Naive thymus-derived CD4-positive, alpha-beta T cell (primary cell): ENCODE data around the gene NRCAM. TPM values are rescaled to one million over a fixed set of nuclear protein-coding genes. Genes with fewer than 3 reads are reported as not detected.
"Not testable (repeated sequence)": the region's sequence is repeated elsewhere in the genome, so short reads cannot be mapped to it uniquely, and the experiment has no call there.

Source experiments
- ATAC-seq: fragments of 150-1000 bp; cut with Tn5 transposase; 2 replicates; pipeline ENCODE4 v1.10.0; 2021; ENCODE audit warnings: mild to moderate bottlenecking, moderate library complexity
- CTCF ChIA-PET: fragments of 350-600 bp; sonication (Branson Sonifier 250); formaldehyde crosslinking; loops from one replicate; lab custom pipeline; 2021; ENCODE audit warnings: antibody characterized with exemption; lab: Charles Lee
- POLR2A ChIA-PET: fragments of 350-600 bp; sonication (Branson Sonifier 250); formaldehyde crosslinking; loops from one replicate; lab custom pipeline; 2021; ENCODE audit warnings: antibody characterized with exemption, inconsistent platforms; lab: Charles Lee
- DNase-seq, 9 donors: peaks; one replicate each; pipeline versions ENCODE4 v3.0.0 to v3.0.0-alpha.2; 2020 to 2022; ENCODE audit warnings: mixed read lengths in 1 of 9
- H3K27ac ChIP-seq: one replicate; pipeline ENCODE4 v1.7.0; 2013; ENCODE audit warnings: mild to moderate bottlenecking, low read depth, low read length, moderate library complexity
- H3K27me3 ChIP-seq, 2 donors: one replicate each; pipeline ENCODE4 v1.7.0; 2013; ENCODE audit warnings: low read length in 2 of 2, mild to moderate bottlenecking in 2 of 2, moderate library complexity in 2 of 2; ENCODE audit not compliant: control insufficient read depth in 2 of 2, insufficient read depth in 2 of 2
- H3K36me3 ChIP-seq, 3 experiments: 1 replicate in 2 of 3; 2 replicates in 1 of 3; pipeline ENCODE4 v1.7.0; 2013; ENCODE audit warnings: low read length in 3 of 3, mild to moderate bottlenecking in 3 of 3, moderate library complexity in 1 of 3; ENCODE audit not compliant: insufficient read depth in 3 of 3, control insufficient read depth in 2 of 3
- H3K4me1 ChIP-seq, 2 donors: one replicate each; pipeline ENCODE4 v1.7.0; 2013; ENCODE audit warnings: low read length in 2 of 2, mild to moderate bottlenecking in 2 of 2, moderate library complexity in 1 of 2; ENCODE audit not compliant: control insufficient read depth in 2 of 2, insufficient read depth in 2 of 2
- H3K4me3 ChIP-seq: 2 replicates; pipeline ENCODE4 v1.7.0; 2013; ENCODE audit warnings: mild to moderate bottlenecking, low read length
- H3K9me3 ChIP-seq, 3 experiments: 1 replicate in 2 of 3; 2 replicates in 1 of 3; pipeline ENCODE4 v1.7.0; 2013; ENCODE audit warnings: low read length in 3 of 3; ENCODE audit not compliant: control insufficient read depth in 2 of 3
- H3K27ac Mint-ChIP-seq, 9 donors: one replicate each; pipeline ENCODE4 v1.8.0; 2020 to 2022; ENCODE audit warnings: mixed read lengths in 9 of 9, mild to moderate bottlenecking in 8 of 9, moderate library complexity in 5 of 9, inconsistent platforms in 2 of 9
- H3K27me3 Mint-ChIP-seq, 5 donors: one replicate each; pipeline ENCODE4 v1.8.0; 2021 to 2022; ENCODE audit warnings: mixed read lengths in 5 of 5, mild to moderate bottlenecking in 1 of 5
- H3K36me3 Mint-ChIP-seq, 5 donors: one replicate each; pipeline ENCODE4 v1.8.0; 2020 to 2022; ENCODE audit warnings: mixed read lengths in 5 of 5, mild to moderate bottlenecking in 3 of 5, inconsistent platforms in 1 of 5
- H3K4me1 Mint-ChIP-seq, 7 donors: one replicate each; pipeline ENCODE4 v1.8.0; 2020 to 2022; ENCODE audit warnings: mixed read lengths in 7 of 7, mild to moderate bottlenecking in 3 of 7, inconsistent platforms in 1 of 7
- H3K4me3 Mint-ChIP-seq, 10 donors: one replicate each; pipeline ENCODE4 v1.8.0; 2020 to 2022; ENCODE audit warnings: mild to moderate bottlenecking in 10 of 10, mixed read lengths in 10 of 10, moderate library complexity in 6 of 10, inconsistent platforms in 2 of 10
- H3K9me3 Mint-ChIP-seq, 11 donors: one replicate each; pipeline ENCODE4 v1.8.0; 2020 to 2022; ENCODE audit warnings: mixed read lengths in 11 of 11, mild to moderate bottlenecking in 4 of 11, inconsistent platforms in 1 of 11, moderate library complexity in 1 of 11
- intact Hi-C, 2 donors: fragments of 100-400 bp; cut with micrococcal nuclease; formaldehyde crosslinking; loops; one replicate each; pipeline ENCODE4 v1.15.1; 2023
- polyA plus RNA-seq, 2 donors: library from polyadenylated mRNA; unstranded; fragments of 300-500 nt; fragmentation: Illumina TruSeq; gene quantifications; one replicate each; pipeline ENCODE4 v1.2.3, GENCODE V29; 2021
- total RNA-seq, 6 experiments: library from RNA in 5 of 6; stranded (reverse) in 5 of 6; gene quantifications; 1 replicate in 5 of 6; 2 replicates in 1 of 6; pipeline ENCODE4 v1.2.3 and lab custom pipeline; 2021 to 2026

Gene NRCAM
- total and polyA plus RNA-seq, 7 experiments from 2014 or later = 2.1 to 13.6 (median 6.4) TPM; not detected in 1

DNA sequence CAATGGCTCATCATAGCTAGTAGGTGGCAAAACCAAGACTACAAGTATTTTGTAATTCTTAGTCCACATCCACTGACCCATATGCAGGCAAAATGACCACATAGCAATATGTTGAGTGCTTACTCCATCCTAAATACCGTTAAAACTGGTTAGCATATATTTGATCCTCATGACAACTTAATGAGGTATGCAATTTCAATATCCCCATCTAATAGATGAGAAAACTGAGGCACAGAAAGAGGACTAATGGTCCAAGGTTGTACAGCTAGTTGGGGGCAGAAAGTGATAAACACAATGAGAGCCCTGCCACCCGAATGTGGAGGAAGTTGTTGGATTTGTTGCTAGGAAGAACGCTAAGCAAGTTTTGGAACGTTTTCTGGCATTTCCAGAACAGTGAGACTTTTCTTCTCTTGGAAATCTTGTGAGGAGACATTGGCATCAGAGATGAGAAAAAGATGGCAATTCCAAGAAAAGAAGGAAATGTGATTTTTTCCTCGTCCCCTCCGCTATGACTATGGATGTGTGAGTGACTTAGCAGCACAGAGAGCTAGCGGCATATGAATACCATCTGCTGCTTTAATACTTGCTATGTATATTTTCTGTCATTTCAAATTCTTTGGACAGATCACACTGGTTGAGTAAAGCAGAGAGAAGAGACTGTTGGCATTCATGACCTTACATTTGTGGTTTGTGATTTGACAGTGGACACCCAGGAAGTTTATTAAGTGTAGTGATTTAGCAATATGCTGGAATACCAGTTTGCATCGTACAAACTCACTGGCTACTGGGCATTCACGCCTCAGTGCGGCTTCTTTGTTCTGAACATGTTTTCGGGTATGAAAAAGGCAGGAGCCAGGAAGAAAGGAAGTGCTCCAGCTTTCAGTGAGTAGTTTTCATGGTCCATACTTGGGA is 51.5 kb downstream of the NRCAM start:
- no peak for ATAC-seq
- Mint-ChIP-seq H3K36me3 (no peaks in the 10 kb centered on the region), H3K27ac (no peak overlapping the region), H3K9me3 (no peaks in the 10 kb centered on the region), H3K4me1 (no peaks in the 10 kb centered on the region), H3K4me3 (no peak overlapping the region), H3K27me3 (peaks cover 0 to 9% (median under 1%) of the 10 kb centered on the region in 5 donors)
- no peaks in the 10 kb centered on the region for H3K27me3 ChIP-seq
- no peak for DNase-seq
- H3K9me3 ChIP-seq = no peaks in the 10 kb centered on the region
- no peak overlapping the region for H3K27ac ChIP-seq
- no peak overlapping the region for H3K4me3 ChIP-seq
- intact Hi-C loops = no loop called here
- CTCF ChIA-PET = no interaction called here
- no peaks in the 10 kb centered on the region for H3K4me1 ChIP-seq
- POLR2A ChIA-PET = no interaction called here
- no peaks in the 10 kb centered on the region for H3K36me3 ChIP-seq

DNA sequence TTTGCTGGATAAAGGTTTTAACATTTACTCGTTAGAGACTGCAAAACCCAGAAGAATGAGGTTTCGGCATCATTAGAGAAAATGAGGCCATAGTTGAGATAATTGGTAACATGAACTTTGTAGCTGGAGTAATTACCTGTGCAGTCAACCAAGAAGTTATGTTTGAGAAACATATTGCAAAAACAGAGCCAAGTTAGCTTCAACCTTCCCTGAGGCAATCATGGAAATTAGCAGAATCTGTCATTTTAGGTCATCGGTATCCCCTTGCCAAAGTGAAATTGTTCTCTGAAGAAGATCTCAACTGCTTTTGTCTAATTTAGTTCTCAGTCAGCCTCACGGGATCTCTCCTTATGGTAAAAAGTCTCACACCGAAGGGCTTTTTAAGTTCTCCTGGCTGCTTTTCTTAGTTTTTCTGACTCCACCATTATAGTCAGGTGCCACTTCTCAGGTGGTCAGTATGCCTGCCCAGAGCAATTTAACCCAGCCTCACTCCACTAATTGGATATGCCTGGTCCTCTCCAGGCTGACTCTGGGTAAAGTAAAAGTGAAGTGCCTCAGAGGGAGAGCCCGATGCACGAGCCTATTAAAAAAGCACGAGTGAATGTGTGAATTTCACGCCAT is 52.5 kb downstream of the NRCAM start:
- H3K9me3 ChIP-seq = no peaks in the 10 kb centered on the region
- H3K4me3 ChIP-seq = no peak overlapping the region
- H3K4me1 Mint-ChIP-seq = no peaks in the 10 kb centered on the region
- H3K9me3 Mint-ChIP-seq = no peaks in the 10 kb centered on the region
- H3K27me3 Mint-ChIP-seq = peaks cover 0 to 4% (median 3%) of the 10 kb centered on the region in 5 donors
- ChIA-PET CTCF (no interaction called here), POLR2A (no interaction called here)
- no peaks in the 10 kb centered on the region for H3K36me3 Mint-ChIP-seq
- ATAC-seq = no peak
- DNase-seq = no peak
- no peak overlapping the region for H3K27ac Mint-ChIP-seq
- H3K36me3 ChIP-seq = no peaks in the 10 kb centered on the region
- H3K4me1 ChIP-seq = no peaks in the 10 kb centered on the region
- H3K27me3 ChIP-seq = no peaks in the 10 kb centered on the region
- H3K4me3 Mint-ChIP-seq = no peak overlapping the region
- intact Hi-C loops = no loop called here
- H3K27ac ChIP-seq = no peak overlapping the region

DNA sequence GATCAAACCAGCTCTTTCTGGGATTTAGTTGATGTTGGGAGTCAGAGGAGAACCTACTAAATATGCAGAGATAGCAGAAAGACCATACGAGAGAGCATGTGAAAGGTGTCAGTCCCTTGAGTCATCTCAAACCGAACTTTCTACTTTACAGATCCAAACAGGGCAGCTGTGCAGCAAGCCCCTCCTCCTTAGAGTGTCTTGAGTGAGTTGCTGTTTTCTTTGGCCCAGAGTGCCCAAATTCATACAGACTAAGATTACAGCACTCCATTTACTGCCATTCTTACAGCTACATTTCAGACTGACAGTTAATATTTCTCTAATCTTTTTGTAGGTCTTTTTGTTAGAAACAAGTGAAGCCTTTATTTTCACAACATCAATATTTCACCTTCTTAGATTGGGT is 53.4 kb downstream of the NRCAM start:
- ChIA-PET CTCF (no interaction called here), POLR2A (no interaction called here)
- H3K4me1 Mint-ChIP-seq = no peaks in the 10 kb centered on the region

DNA sequence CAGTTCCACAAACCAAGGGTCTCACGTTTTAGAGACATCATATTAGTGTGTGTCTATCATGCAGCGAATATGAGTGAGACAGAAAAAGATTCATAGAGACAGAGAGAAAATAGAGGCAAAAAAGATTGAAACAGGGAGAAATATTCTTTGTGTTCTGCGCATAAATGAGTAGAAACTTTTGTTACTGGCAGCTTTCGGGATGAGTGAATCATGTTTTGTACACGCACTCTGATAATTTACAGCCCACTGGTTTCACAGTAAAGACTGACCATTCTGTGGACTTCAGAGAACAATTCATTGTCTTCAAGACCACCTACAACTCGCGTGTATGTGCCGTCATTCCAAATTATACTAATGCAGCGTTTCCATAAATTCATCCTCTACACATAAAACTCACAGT is 60.2 kb downstream of the NRCAM start:
- no peak overlapping the region for H3K27ac Mint-ChIP-seq
- ATAC-seq (no peak), DNase-seq (no peak)
- Histone ChIP-seq H3K36me3 (no peaks in the 10 kb centered on the region), H3K27ac (no peak overlapping the region), H3K4me1 (no peaks in the 10 kb centered on the region), H3K27me3 (no peaks in the 10 kb centered on the region), H3K9me3 (no peaks in the 10 kb centered on the region), H3K4me3 (no peak overlapping the region)
- peaks cover 0 to 10% (median 0%) of the 10 kb centered on the region in 5 donors for H3K36me3 Mint-ChIP-seq
- H3K27me3 Mint-ChIP-seq = peaks cover 9 to 14% (median 13%) of the 10 kb centered on the region in 5 donors
- CTCF ChIA-PET = no interaction called here
- peaks cover 0 to 5% (median 0%) of the 10 kb centered on the region in 11 donors for H3K9me3 Mint-ChIP-seq
- H3K4me3 Mint-ChIP-seq = no peak overlapping the region
- intact Hi-C loops = no loop called here
- POLR2A ChIA-PET = no interaction called here
- H3K4me1 Mint-ChIP-seq = no peaks in the 10 kb centered on the region

More for the DNA sequence above, 53.4 kb downstream of the NRCAM start:
- Mint-ChIP-seq H3K27ac (no peak overlapping the region), H3K9me3 (no peaks in the 10 kb centered on the region), H3K27me3 (peaks cover 0 to 7% (median 4%) of the 10 kb centered on the region in 5 donors), H3K4me3 (no peak overlapping the region), H3K36me3 (peaks cover 0 to 6% (median 0%) of the 10 kb centered on the region in 5 donors)
- Histone ChIP-seq H3K27me3 (no peaks in the 10 kb centered on the region), H3K36me3 (no peaks in the 10 kb centered on the region), H3K4me1 (no peaks in the 10 kb centered on the region), H3K4me3 (no peak overlapping the region), H3K27ac (no peak overlapping the region), H3K9me3 (no peaks in the 10 kb centered on the region)
- intact Hi-C loops = no loop called here
- ATAC-seq = no peak
- no peak for DNase-seq

DNA sequence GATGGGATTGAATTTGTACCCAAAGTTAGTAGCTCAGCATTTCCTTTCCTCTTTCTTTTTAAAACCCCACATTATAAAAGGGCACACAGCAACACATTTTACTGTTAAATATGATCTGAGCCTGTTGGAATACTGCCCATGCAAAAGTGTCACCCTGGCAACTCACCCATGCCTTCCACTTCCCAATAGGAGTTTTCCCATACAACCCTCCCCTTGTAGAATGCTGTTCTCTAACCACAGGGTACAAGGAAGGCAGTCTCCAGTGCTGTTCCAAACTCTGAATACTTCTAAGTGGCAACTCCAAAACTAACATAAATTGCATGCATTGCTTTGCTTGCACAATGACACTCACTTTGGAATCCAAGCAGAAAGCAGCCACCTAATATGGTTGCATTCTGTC is 60.8 kb downstream of the NRCAM start:
- Mint-ChIP-seq H3K36me3 (peaks cover 0 to 10% (median 0%) of the 10 kb centered on the region in 5 donors), H3K27me3 (peaks cover 9 to 16% (median 14%) of the 10 kb centered on the region in 5 donors), H3K4me1 (no peaks in the 10 kb centered on the region), H3K9me3 (peaks cover 0 to 9% (median 4%) of the 10 kb centered on the region in 11 donors), H3K4me3 (no peak overlapping the region), H3K27ac (no peak overlapping the region)
- ChIA-PET POLR2A (no interaction called here), CTCF (no interaction called here)
- Histone ChIP-seq H3K4me3 (no peak overlapping the region), H3K27ac (no peak overlapping the region), H3K27me3 (no peaks in the 10 kb centered on the region), H3K9me3 (no peaks in the 10 kb centered on the region), H3K36me3 (no peaks in the 10 kb centered on the region), H3K4me1 (no peaks in the 10 kb centered on the region)
- ATAC-seq = no peak
- intact Hi-C loops = no loop called here
- no peak for DNase-seq

DNA sequence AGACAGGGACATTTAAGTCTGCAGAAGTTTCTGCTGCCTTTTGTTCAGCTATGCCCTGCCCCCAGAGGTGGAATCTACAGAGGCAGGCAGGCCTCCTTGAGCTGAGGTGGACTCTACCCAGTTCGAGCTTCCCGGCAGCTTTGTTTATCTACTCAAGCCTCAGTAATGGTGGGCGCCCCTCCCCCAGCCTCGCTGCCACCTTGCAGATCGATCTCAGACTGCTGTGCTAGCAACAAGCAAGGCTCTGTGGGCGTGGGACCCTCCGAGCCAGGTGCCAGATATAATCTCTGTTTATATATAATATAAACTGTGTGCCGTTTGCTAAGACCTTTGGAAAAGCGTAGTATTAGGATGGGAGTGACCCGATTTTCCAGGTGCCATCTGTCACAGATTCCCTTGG is 63.1 kb downstream of the NRCAM start:
- H3K4me3 ChIP-seq, H3K27ac ChIP-seq, ATAC-seq, intact Hi-C loops, CTCF ChIA-PET, H3K4me3 Mint-ChIP-seq, H3K36me3 ChIP-seq, H3K4me1 ChIP-seq, H3K4me1 Mint-ChIP-seq, H3K9me3 ChIP-seq, H3K36me3 Mint-ChIP-seq, H3K27me3 ChIP-seq, POLR2A ChIA-PET, DNase-seq, H3K27ac Mint-ChIP-seq: not testable (repeated sequence)
- Mint-ChIP-seq H3K9me3 (peaks cover 0 to 17% (median 5%) of the 10 kb centered on the region in 11 donors), H3K27me3 (peaks cover 9 to 20% (median 10%) of the 10 kb centered on the region in 5 donors)
